NCI-H2107 treated with DMSO at 0.1 percent for 48 hours (cell line): ENCODE measurements around the gene PKNOX1.
"Not testable (repeated sequence)": the region's sequence is repeated elsewhere in the genome, so short reads cannot be mapped to it uniquely, and the experiment has no call there.

ENCODE experiments used
- DNase-seq: peaks from one replicate; lab custom pipeline; 2025; ENCODE audit not compliant: unreplicated experiment; lab: John Stamatoyannopoulos, UW

Gene PKNOX1

GRCh38 chr21:43044547-43044946 is 70.2 kb downstream of the PKNOX1 start:
- DNase-seq = not testable (repeated sequence)

DNA sequence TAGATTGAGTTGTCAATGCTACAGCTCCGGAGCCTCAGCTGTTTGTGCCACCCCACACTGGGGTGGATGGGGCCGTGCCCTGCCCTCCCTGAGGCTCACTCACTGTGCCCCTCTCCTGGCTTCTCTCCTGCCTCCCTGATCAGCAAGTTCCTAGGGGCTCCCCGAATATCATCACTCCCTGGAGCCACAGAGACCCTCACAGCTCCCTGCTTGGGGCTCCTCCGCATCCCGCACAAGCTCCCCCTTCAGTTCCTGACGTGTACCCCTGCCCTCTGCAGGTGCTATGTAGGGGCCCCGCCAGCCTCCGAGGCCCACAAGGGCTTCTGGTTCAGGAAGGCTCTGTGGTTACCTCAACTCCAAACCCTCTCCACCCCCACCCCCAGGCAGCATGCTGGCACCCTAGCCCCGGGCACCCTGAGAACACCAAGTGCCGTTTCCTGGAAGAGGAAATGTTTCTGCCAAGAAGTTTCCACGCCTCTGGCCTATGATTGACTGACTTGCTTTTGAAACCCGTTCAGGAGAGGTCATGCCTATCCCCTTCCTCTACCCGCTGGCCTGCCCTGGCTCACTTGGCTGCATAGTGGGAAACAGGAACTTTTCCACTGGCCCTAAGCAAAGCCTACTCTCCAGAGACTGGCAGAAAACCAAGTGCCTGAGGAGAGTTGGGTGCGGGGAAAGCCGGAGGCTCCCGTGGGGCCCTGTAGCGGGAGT is 71.0 kb downstream of the PKNOX1 start:
- not testable (repeated sequence) for DNase-seq

- not testable (repeated sequence) for DNase-seq
Measured at GRCh38 chr21:43045876-43046821, 71.8 kb downstream of the PKNOX1 start.

DNA sequence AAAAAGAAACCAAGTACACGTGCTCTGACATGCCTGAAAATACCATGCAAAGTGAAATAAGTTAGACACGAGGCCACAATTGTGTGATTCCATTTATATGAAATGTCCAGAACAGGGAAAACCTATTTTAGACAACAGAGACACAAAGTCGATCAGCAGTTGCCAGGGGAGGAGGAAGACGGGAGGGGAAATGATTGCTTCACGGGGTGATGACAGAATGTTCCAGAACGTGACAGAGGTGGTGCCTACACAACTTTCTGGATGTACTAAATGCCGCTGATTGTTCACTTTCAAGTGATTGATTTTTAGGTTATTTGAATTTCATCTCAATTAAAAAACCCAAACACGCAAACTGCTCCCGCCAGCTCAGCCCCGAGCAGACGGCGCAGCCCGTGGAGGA is 78.8 kb downstream of the PKNOX1 start:
- DNase-seq = not testable (repeated sequence)

- not testable (repeated sequence) for DNase-seq
Measured at GRCh38 chr21:43062955-43063664, 88.7 kb downstream of the PKNOX1 start.

DNA sequence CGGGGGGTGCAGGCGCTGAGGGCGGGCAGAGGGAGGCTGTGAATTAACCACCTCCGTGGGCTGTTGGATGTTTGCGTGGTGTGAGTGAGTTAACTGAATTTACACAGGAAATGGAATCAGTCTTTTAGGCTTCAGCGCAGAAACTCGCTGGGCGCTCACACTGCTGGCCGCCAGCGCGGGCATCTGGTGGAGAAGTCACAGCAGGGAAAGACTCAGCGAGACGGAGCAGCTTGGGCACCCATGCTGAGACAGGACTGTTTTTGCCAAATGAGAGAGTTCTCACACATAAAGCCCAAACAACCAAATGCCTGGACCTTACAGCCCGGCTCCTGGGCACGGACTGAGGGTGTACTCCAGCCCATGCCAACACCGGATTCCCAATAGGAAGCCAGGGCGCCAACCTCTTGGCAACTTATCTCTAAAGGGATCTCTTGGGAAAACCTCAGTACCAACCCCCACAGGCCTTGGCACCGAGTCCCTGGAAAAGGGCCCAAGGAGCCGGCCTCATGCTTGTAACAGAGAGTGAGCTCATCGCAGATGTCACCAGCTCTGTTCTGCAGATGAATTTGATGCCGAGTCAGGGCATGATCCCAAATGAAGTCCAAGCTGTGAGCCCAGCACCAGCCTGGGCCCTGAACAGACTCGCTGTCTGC is 90.0 kb downstream of the PKNOX1 start:
- not testable (repeated sequence) for DNase-seq

DNA sequence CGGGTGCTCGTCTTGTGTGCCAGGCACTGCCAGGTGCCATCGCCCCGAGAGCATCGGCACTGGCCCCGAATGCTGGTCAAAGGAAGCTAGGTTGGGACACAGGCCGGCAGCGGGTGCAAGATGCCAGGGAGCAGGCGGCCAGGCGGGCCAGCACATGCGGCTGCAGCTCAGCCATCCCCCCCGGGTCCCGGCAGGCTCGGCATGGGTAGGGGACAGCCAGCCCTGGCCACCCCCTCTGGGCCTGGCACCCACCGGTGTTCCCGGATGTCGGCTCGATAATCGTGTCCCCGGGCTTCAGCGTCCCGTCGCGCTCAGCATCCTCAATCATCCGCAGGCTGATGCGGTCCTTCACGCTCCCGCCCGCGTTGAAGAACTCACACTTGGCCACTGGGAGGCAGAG is 91.6 kb downstream of the PKNOX1 start:
- not testable (repeated sequence) for DNase-seq

GRCh38 chr21:43066690-43067089 is 92.3 kb downstream of the PKNOX1 start:
- DNase-seq = not testable (repeated sequence)

- not testable (repeated sequence) for DNase-seq
Measured at GRCh38 chr21:43068065-43068464, 93.7 kb downstream of the PKNOX1 start.

GRCh38 chr21:43069682-43070081 is 95.3 kb downstream of the PKNOX1 start:
- not testable (repeated sequence) for DNase-seq

GRCh38 chr21:43072742-43073141 is 98.4 kb downstream of the PKNOX1 start:
- DNase-seq = not testable (repeated sequence)

- not testable (repeated sequence) for DNase-seq
Measured at GRCh38 chr21:43074401-43075169, 100.2 kb downstream of the PKNOX1 start.

GRCh38 chr21:43075170-43076022 is 101.0 kb downstream of the PKNOX1 start, which contains the start of gene CBS:
Gene CBS (minus strand): TSS chr21:43075835. CDS start chr21:43072193, 3,642 bp downstream.
- DNase-seq = not testable (repeated sequence)

DNA sequence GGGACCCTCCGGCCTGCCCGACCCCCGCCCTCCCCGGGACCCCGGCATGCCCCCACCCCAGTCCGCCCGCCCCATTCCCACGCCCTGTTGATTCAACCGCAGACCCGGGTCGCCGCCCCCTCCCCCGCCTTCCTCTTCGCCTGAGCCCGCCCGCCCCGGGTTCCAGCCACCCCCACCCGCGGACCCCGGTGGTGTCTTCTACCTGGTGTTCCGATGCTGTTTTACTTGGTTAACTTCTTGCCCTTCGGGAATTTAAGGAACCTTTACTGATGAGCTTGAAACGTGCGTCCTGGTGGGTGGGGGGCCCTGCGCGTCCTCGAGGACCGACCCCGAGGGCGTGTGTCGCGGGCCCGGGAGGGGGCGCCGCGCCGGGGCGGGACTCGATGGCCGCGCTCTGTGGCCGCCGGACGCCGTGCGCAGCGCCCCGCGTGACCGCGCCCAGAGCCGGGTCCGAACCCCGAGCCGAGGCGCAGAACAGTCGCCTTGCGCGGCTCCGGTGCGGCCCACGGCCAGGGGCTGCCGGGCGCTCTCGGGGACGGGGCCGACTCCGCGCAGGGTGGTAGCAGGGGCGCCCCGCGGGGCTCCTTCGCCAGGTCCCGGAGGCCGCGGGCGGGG is 101.8 kb downstream of the PKNOX1 start:
- not testable (repeated sequence) for DNase-seq

GRCh38 chr21:43076643-43077042 is 102.3 kb downstream of the PKNOX1 start:
- DNase-seq = not testable (repeated sequence)

DNA sequence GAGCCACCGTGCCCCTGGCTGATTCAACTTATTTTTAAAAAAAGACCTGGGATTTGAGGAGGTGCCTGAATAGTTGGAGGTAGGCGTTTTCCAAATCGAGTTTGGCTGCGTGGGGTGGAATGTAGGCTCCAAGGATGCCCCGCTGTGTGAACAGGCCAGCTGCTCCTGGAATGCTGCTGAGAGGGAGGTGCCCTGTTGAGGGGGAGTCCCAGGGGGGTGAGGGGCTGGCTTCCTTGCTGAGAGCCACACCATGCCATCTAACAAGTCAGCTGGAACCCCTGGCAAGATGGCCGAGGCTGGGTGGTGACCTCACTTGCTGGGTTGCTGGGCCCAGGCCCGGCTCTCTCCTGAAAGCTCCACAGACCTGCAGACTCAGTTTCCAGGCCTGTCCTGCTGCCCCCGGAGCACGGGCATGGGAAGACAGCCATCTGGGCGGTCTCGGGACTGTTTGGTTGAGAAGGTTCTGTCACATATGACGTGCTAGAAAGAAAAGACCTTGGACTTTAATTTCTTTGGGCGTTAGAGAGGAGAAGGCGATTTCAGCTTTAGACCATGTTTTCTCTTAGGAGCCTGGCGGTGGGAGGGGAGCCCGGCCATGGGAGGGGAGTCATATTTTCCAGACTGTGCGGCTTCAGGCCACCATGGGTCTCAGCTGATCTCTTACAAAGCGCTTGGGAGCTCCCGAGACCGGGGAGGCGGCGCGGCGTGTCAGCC is 108.4 kb downstream of the PKNOX1 start:
- DNase-seq = not testable (repeated sequence)
